HG03139 (cell line): Measurements from ENCODE around the gene EPB41L4A.

Source experiments
- ATAC-seq: cut with Tn5 transposase; IDR thresholded peaks from one replicate; pipeline ENCODE4 v1.9.1; 2021; ENCODE audit not compliant: unreplicated experiment

EPB41L4A gene

DNA sequence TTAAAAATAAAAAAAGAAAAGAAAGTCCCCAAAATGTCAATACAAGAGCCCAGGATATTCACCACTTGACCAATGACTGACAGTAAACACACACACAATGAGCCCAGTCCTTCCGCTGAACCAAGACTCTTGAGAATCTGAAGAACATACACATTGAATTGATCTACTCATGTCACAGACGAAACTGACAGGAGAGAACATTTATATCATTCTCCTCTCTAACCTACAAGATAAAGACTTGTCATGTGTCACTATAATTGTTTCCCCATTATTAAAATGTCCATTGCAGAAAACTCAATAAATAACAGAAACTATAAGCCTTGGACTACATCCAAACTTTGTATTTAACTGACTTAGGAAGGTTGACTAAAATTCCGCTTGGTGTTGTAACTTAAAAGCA is 296.7 kb downstream of the EPB41L4A start:
- no peak for ATAC-seq

DNA sequence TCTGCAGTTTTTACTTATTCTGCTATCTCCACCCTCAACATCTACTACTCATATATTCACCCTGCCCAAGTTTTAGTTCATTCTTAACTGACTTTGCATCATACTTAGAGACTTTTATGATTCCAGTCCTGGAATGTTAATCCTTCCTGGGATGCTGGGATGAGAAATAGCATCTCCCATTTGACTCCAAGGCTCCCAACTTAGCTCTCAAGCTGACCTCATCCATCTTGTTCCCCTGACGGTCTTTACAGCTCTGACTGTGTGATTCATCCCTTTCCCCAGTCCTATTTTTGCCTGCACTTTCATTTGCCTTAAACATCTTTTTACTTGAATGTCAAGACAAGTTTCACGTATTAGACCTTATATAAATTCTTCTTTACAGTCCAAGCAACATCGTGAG is 297.8 kb downstream of the EPB41L4A start:
- no peak for ATAC-seq

DNA sequence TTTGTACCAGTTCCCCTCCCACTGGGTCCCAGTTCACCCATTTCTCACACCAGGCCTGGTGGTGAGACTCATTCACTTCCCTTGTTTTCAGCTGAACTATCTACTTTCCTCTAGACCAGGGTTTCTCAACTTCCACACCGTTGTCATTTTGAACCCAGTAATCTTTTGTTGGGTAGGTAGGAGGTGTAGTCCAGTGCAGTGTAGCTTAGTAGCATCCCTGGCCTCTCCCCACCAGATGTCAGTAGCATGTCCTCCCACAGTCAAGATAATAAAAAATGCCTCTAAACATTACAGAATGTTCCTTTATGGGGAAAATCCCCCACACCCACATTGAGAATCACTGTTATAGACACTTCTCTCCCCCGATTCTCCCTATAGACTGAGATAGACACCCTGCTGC is 299.1 kb downstream of the EPB41L4A start:
- no peak for ATAC-seq

DNA sequence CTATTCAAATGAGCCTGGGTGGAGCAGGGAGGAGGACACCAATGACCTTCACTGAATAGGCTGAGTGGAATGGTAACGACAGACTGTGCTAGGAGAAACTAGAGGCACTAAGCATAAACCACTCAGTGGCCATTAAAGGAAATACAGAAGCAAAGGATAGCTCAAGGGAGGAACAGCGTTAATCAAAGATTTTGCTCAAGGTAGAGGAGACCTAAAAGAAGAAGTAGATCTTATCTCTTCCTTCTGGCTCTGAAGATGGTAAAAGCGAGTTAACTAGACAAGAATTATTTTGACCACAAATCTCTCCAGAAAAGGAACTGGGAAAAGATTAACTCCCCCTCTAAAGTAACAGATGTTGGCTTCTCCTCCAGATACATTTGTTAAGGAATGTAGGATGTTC is 299.6 kb downstream of the EPB41L4A start:
- ATAC-seq = no peak

DNA sequence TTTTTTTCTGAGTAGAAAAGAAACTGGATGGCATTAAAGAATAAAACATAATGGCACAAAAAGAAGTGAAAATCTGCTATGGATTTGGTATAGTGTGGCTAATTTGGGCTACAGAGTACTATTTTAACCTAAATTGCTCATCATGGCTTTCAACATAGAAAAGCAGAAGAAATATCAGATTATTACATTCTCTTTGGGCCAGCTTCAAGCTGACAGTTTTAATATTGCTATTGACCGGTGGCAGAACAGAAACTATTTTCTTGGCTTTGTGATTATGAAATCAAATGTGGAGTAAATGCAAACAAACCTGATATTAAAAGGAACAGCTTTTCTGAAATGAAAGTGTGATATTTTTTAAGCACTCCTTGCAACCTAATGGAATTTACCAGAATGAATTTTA is 301.5 kb downstream of the EPB41L4A start:
- ATAC-seq = no peak

DNA sequence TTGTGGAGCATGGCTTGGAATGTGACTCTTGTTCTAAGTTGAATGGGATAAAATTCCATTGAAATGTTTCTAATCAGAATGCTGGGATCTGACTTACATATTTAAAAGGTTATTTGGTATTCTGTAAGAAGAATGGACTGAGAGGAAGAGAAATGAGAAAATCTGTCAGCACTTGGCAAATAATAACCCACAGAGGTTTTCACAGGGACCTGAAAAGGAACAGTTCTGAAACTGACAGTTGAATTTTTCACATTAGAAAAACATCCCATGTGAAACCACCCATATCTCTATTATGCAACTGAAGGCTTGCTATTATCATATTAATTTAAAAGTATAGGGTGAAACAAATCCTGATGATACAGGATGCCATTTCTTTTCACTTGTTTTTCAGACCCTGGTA is 302.7 kb downstream of the EPB41L4A start:
- peak; percentile 47 for ATAC-seq

DNA sequence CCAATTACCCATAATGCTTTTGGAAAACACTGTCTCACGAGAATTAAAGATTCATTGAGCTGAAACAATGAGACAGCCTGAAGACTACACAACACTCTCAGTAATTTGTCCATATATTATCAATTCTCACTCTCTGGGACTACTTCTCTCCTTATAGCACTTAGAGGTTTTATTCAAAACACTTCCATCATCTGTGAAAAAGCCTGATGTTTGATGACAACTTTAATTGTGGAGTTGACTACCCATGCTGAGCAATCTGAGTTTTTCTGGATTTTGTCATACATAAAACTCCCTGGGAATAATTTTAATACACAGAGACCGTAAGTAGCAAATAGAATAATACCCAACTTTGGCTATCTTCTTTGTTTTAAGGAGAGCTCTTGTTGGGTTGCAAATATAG is 305.5 kb downstream of the EPB41L4A start:
- ATAC-seq = no peak
